ENCODE data around the gene ATP2C2. TPM values are rescaled to one million over a fixed set of nuclear protein-coding genes. Genes with fewer than 3 reads are reported as not detected.

The ATP2C2 gene
- total and polyA plus RNA-seq, 2 of the 8 experiments (the other 6 are each of a cell fraction or from before 2014, with no cell fraction given): 1.2 to 2.8 TPM

DNA sequence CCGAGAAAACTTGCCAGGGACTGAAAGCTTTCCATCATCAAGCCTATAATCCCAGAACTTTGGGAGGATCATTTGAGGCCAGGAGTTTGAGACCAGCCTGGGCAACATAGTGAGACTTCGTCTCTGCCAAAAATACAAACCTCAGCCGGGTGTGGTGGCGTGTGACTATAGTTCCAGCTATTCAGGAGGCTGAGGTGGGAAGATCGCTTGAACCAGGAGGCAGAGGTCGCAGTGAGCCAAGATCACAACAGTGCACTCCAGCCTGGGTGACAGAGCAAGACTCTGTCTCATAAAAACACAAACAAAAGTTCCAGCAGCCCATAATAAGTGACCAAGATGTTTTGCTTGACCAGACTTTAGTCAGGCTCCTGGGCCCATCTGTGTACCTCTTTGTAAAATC, 134.2 kb downstream of the ATP2C2 start:
- peaks cover 9% of the 10 kb centered on the region; the same call in 1 of the 2 replicates for H3K23me2 ChIP-seq (ENCODE audit: low read depth, low read length)
- CTCF ChIA-PET (ENCODE audit: partially characterized antibody): interaction anchor here (0.9 to 1.7 kb wide), 2 partner anchors 9 to 52 kb away, joined by 3 to 5 read pairs; no protein-coding TSS in a partner anchor
- peaks cover 0 to 2% of the 10 kb centered on the region in 2 experiments for H4K20me1 ChIP-seq (replicated peaks in 1 of 2; ENCODE audit: control insufficient read depth in 1 of 2, insufficient read depth in 2 of 2, low read length in 2 of 2)
- no peaks in the 10 kb centered on the region for H3K79me1 ChIP-seq (ENCODE audit: low read depth, low read length)
- H3K56ac ChIP-seq (replicated peaks; ENCODE audit: insufficient read length, low read depth, low read length): no peak overlapping the region
- H3K27ac ChIP-seq (ENCODE audit: low read depth, low read length): no peak overlapping the region; the same call in 1 of the 2 replicates
- H2AFZ ChIP-seq (ENCODE audit: low read length): no peak overlapping the region
- no peak overlapping the region for H4K8ac ChIP-seq (ENCODE audit: extremely low read depth, insufficient read depth, low read length)
- H2BK120ac ChIP-seq (replicated peaks; ENCODE audit: low read depth, low read length): no peak overlapping the region
- DNase-seq (ENCODE audit: low read depth in 1 of 2, low spot score in 2 of 2) (no peak), FAIRE-seq (no peak)
- H3K9me3 ChIP-seq (ENCODE audit: insufficient read depth in 2 of 2, low read depth in 1 of 2, low read length in 1 of 2): no peaks in the 10 kb centered on the region
- no peak overlapping the region for H3K4ac ChIP-seq (replicated peaks; ENCODE audit: insufficient read length, low read depth, low read length)
- H3K4me2 ChIP-seq (ENCODE audit: insufficient read depth in 1 of 2, low read depth in 2 of 2, low read length in 2 of 2): no peak overlapping the region
- peaks cover 0 to 4% of the 10 kb centered on the region in 2 experiments; a peak in 1 of 4 replicates for H3K79me2 ChIP-seq (ENCODE audit: control insufficient read depth in 1 of 2, insufficient read depth in 2 of 2, low read length in 2 of 2)
- no peak overlapping the region for H3K14ac ChIP-seq (ENCODE audit: insufficient read length)
- no peak overlapping the region for H3K18ac ChIP-seq (ENCODE audit: extremely low read depth, low read length)
- POLR2A ChIA-PET (ENCODE audit: partially characterized antibody): no interaction called here
- no peaks in the 10 kb centered on the region for H3K27me3 ChIP-seq (replicated peaks in 1 of 4; ENCODE audit: control insufficient read depth in 3 of 4, extremely low read depth in 1 of 4, insufficient read depth in 3 of 4, low read length in 3 of 4)
- no peak overlapping the region for H3K23ac ChIP-seq (ENCODE audit: insufficient read length)
- no peak overlapping the region for H3K4me3 ChIP-seq (ENCODE audit: extremely low read depth in 1 of 4, insufficient read depth in 2 of 4, low read depth in 3 of 4, low read length in 4 of 4)
- no peak overlapping the region for H2BK12ac ChIP-seq (ENCODE audit: low read depth, low read length)
- no peak overlapping the region for H2BK5ac ChIP-seq (ENCODE audit: low read depth, low read length)
- 91% methylated on average over 6 of the region's 6 CpGs; no CpG with 5 or more reads in 1 of the 2 experiments for WGBS, 2 experiments (ENCODE audit: extremely low coverage in 1 of 2, insufficient coverage in 1 of 2, insufficient read length in 1 of 2, insufficient replicate concordance in 2 of 2, low coverage in 1 of 2, low lambda C conversion rate in 2 of 2, missing lambda C conversion rate in 1 of 2)
- H4K5ac ChIP-seq (ENCODE audit: insufficient read length, low read depth, low read length): no peak overlapping the region
- H3K4me1 ChIP-seq (replicated peaks in 1 of 4; ENCODE audit: control insufficient read depth in 3 of 4, insufficient read depth in 4 of 4, low read length in 3 of 4): peaks cover 0 to 12% (median 8%) of the 10 kb centered on the region in 4 experiments; a peak in 5 of 7 replicates
- H3K36me3 ChIP-seq (ENCODE audit: control insufficient read depth in 2 of 4, insufficient read depth in 4 of 4, low read length in 3 of 4): peaks cover 0 to 3% (median 1%) of the 10 kb centered on the region in 4 experiments; a peak in 4 of 8 replicates
- H2AK5ac ChIP-seq (ENCODE audit: low read depth, low read length): no peak overlapping the region
- no peak overlapping the region for H4K91ac ChIP-seq (replicated peaks; ENCODE audit: insufficient read length, low read length)
- H2BK15ac ChIP-seq (ENCODE audit: low read length): no peak overlapping the region
- H3K9ac ChIP-seq (replicated peaks in 1 of 4; ENCODE audit: extremely low read depth in 1 of 4, low read depth in 3 of 4, low read length in 3 of 4): no peak overlapping the region
- no peak overlapping the region for H2BK20ac ChIP-seq (ENCODE audit: low read length)
- TF ChIP-seq SP2 (IDR thresholded peaks at IDR 0.05; ENCODE audit: low read length) (no peak), SP1 (IDR thresholded peaks at IDR 0.05; ENCODE audit: low read depth, low read length) (no peak), BRCA1 (IDR thresholded peaks at IDR 0.05; ENCODE audit: low read depth, low read length) (no peak), GABPA (IDR thresholded peaks at IDR 0.05; ENCODE audit: borderline replicate concordance, insufficient read depth, low read length) (no peak), KDM5A (IDR thresholded peaks at IDR 0.05; ENCODE audit: low read length) (no peak), SRF (IDR thresholded peaks at IDR 0.05; ENCODE audit: low read depth, low read length) (no peak), ASH2L (IDR thresholded peaks at IDR 0.05; ENCODE audit: low read length) (no peak), RFX5 (IDR thresholded peaks at IDR 0.05; ENCODE audit: borderline replicate concordance, low read depth, low read length) (no peak), HDAC6 (IDR thresholded peaks at IDR 0.05; ENCODE audit: low read depth, low read length) (no peak), YY1 (IDR thresholded peaks at IDR 0.05; ENCODE audit: low read depth, low read length) (no peak), JUN (IDR thresholded peaks at IDR 0.05; ENCODE audit: low read depth, low read length) (no peak), JUND (IDR thresholded peaks at IDR 0.05; ENCODE audit: low read length) (no peak), PHF8 (conservative IDR thresholded peaks at IDR 0.05; ENCODE audit: low read depth, low read length) (no peak), TCF12 (IDR thresholded peaks at IDR 0.05; ENCODE audit: low read depth, low read length) (no peak)
- TF ChIP-seq, protein P1, sequence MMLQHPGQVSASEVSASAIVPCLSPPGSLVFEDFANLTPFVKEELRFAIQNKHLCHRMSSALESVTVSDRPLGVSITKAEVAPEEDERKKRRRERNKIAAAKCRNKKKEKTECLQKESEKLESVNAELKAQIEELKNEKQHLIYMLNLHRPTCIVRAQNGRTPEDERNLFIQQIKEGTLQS (IDR thresholded peaks at IDR 0.05; ENCODE audit: insufficient read depth, low read depth, low read length): no peak

All from H1 (cell line).